ENCODE data around the gene MICAL1. TPM values are rescaled to one million over a fixed set of nuclear protein-coding genes. Genes with fewer than 3 reads are reported as not detected.

Gene MICAL1
- total and polyA plus RNA-seq, 2 donors (not counting 1 experiment from before 2014, with no cell fraction given), result 202 to 319 TPM

DNA sequence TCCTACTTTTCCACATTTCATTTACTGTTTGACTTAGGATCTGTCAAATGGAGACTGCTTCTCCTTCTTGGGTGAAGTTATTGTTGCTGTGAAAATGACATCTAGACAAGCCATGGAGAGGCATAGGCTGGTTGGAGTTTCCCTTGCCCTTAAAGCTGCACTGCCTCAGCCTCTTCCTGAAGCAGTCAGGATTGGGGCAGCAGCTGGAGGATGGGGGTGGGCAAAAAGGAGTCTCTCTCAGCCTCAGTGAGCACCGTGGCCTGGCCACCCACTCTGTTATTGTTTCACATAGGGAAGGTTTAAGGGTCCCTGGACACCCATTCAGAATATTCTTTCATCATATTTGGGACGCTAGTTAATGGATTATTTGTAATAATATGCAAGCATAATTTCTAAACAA is 35.1 kb upstream of the MICAL1 start:
- Histone ChIP-seq H3K27me3 (replicated peaks in 1 of 4; ENCODE audit: control extremely low read depth in 1 of 4, control insufficient read depth in 3 of 4, insufficient read depth in 4 of 4, low read length in 3 of 4) (no peaks in the 10 kb centered on the region), H3K4me1 (ENCODE audit: control insufficient read depth in 2 of 2, insufficient read depth in 2 of 2, low read length in 2 of 2) (peaks cover 8 to 14% of the 10 kb centered on the region in 2 donors), H3K4me3 (ENCODE audit: control extremely low read depth in 1 of 5, extremely low read depth in 1 of 5, insufficient read depth in 1 of 5, low read depth in 2 of 5, low read length in 4 of 5) (no peak overlapping the region), H3K4me2 (replicated peaks; ENCODE audit: low read depth, low read length, poor library complexity, severe bottlenecking) (no peak overlapping the region), H3K36me3 (replicated peaks in 1 of 2; ENCODE audit: control extremely low read depth in 1 of 2, control insufficient read depth in 1 of 2, extremely low read depth in 1 of 2, insufficient read depth in 2 of 2, low read length in 1 of 2) (no peaks in the 10 kb centered on the region), H3K9ac (ENCODE audit: low read length) (no peak overlapping the region), H3K27ac (ENCODE audit: low read length in 2 of 2) (no peak overlapping the region), H2AFZ (ENCODE audit: insufficient read depth, low read depth, low read length, poor library complexity, severe bottlenecking) (no peak overlapping the region), H3K79me2 (ENCODE audit: control insufficient read depth, insufficient read depth, low read length) (no peaks in the 10 kb centered on the region), H3K9me3 (ENCODE audit: control extremely low read depth in 1 of 3, control insufficient read depth in 2 of 3, insufficient read depth in 1 of 3, low read length in 2 of 3) (no peaks in the 10 kb centered on the region), H4K20me1 (ENCODE audit: control insufficient read depth, insufficient read depth, low read length, poor library complexity, severe bottlenecking) (no peaks in the 10 kb centered on the region)
- H3K4me1 Mint-ChIP-seq, result peaks cover 22% of the 10 kb centered on the region
- no peak overlapping the region for H3K4me3 Mint-ChIP-seq
- intact Hi-C loops (cut with micrococcal nuclease), result no loop called here
- H3K27ac Mint-ChIP-seq, result no peak overlapping the region
- CTCF ChIA-PET, result no interaction called here
- WGBS (ENCODE audit: insufficient coverage), result no CpG with 5 or more reads among the region's 2 CpGs
- DNase-seq (no peak), ATAC-seq (ENCODE audit: low read depth) (no peak)
- TF ChIP-seq, protein P1, sequence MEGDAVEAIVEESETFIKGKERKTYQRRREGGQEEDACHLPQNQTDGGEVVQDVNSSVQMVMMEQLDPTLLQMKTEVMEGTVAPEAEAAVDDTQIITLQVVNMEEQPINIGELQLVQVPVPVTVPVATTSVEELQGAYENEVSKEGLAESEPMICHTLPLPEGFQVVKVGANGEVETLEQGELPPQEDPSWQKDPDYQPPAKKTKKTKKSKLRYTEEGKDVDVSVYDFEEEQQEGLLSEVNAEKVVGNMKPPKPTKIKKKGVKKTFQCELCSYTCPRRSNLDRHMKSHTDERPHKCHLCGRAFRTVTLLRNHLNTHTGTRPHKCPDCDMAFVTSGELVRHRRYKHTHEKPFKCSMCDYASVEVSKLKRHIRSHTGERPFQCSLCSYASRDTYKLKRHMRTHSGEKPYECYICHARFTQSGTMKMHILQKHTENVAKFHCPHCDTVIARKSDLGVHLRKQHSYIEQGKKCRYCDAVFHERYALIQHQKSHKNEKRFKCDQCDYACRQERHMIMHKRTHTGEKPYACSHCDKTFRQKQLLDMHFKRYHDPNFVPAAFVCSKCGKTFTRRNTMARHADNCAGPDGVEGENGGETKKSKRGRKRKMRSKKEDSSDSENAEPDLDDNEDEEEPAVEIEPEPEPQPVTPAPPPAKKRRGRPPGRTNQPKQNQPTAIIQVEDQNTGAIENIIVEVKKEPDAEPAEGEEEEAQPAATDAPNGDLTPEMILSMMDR (IDR thresholded peaks at IDR 0.05), result no peak
- no peak for TF ChIP-seq EZH2 (IDR thresholded peaks at IDR 0.05; ENCODE audit: borderline replicate concordance, insufficient read depth, low read depth, low read length, poor library complexity, severe bottlenecking)
- H3K9me3 Mint-ChIP-seq (ENCODE audit: insufficient read depth), result no peaks in the 10 kb centered on the region
- POLR2A ChIA-PET, result interaction anchor here (2.1 kb wide), 1 partner anchor 108 kb away, joined by 12 read pairs; the partner anchor contains the start of gene CD164
- no peaks in the 10 kb centered on the region for H3K27me3 Mint-ChIP-seq

DNA sequence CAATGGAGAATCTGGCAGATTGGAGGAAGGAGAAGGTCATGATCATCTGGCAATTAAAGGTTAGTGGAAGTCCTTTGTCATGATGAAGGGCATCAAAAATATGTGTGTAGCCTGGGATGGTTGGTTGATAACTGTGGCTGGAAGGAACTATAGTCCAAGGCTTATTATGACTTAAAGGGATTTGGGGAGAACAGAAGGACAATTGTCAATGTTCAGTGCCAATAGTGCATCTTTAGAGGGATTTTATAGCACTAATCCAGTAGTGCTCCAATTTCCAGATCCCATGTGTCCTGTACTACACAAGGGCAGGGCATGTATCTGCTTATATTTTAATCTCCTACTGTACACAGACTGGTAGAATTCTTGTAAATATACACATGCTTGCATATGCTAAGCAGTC is 32.4 kb upstream of the MICAL1 start:
- H3K27me3 ChIP-seq (replicated peaks in 1 of 4; ENCODE audit: control extremely low read depth in 1 of 4, control insufficient read depth in 3 of 4, insufficient read depth in 4 of 4, low read length in 3 of 4), result no peaks in the 10 kb centered on the region
- DNase-seq (no peak), ATAC-seq (ENCODE audit: low read depth) (no peak)
- H3K9me3 ChIP-seq (ENCODE audit: control extremely low read depth in 1 of 3, control insufficient read depth in 2 of 3, insufficient read depth in 1 of 3, low read length in 2 of 3), result no peaks in the 10 kb centered on the region
- Mint-ChIP-seq H3K27me3 (no peaks in the 10 kb centered on the region), H3K4me3 (no peak overlapping the region), H3K9me3 (ENCODE audit: insufficient read depth) (no peaks in the 10 kb centered on the region), H3K4me1 (peaks cover 21% of the 10 kb centered on the region), H3K27ac (no peak overlapping the region)
- no peak overlapping the region for H2AFZ ChIP-seq (ENCODE audit: insufficient read depth, low read depth, low read length, poor library complexity, severe bottlenecking)
- no peak overlapping the region for H3K9ac ChIP-seq (ENCODE audit: low read length)
- no peak for TF ChIP-seq EZH2 (IDR thresholded peaks at IDR 0.05; ENCODE audit: borderline replicate concordance, insufficient read depth, low read depth, low read length, poor library complexity, severe bottlenecking)
- TF ChIP-seq, protein P1 (IDR thresholded peaks at IDR 0.05), result no peak
- no peak overlapping the region for H3K4me2 ChIP-seq (replicated peaks; ENCODE audit: low read depth, low read length, poor library complexity, severe bottlenecking)
- H3K27ac ChIP-seq (ENCODE audit: low read length in 2 of 2), result no peak overlapping the region
- H3K4me1 ChIP-seq (ENCODE audit: control insufficient read depth in 2 of 2, insufficient read depth in 2 of 2, low read length in 2 of 2), result peaks cover 9 to 16% of the 10 kb centered on the region in 2 donors
- no peaks in the 10 kb centered on the region for H4K20me1 ChIP-seq (ENCODE audit: control insufficient read depth, insufficient read depth, low read length, poor library complexity, severe bottlenecking)
- POLR2A ChIA-PET, result no interaction called here
- intact Hi-C loops (cut with micrococcal nuclease), result loop anchor here (10.0 kb wide), 1 partner anchor 1327 kb away; the partner anchor contains the start of gene CDK19
- CTCF ChIA-PET, result interaction anchor here (0.6 kb wide), 1 partner anchor 110 kb away, joined by 3 read pairs; no protein-coding TSS in a partner anchor
- no peak overlapping the region for H3K4me3 ChIP-seq (ENCODE audit: control extremely low read depth in 1 of 5, extremely low read depth in 1 of 5, insufficient read depth in 1 of 5, low read depth in 2 of 5, low read length in 4 of 5)
- H3K36me3 ChIP-seq (replicated peaks in 1 of 2; ENCODE audit: control extremely low read depth in 1 of 2, control insufficient read depth in 1 of 2, extremely low read depth in 1 of 2, insufficient read depth in 2 of 2, low read length in 1 of 2), result no peaks in the 10 kb centered on the region
- H3K79me2 ChIP-seq (ENCODE audit: control insufficient read depth, insufficient read depth, low read length), result no peaks in the 10 kb centered on the region

Data from B cell (primary cell).